ENCODE data around the gene DKK3. TPM values are rescaled to one million over a fixed set of nuclear protein-coding genes. Genes with fewer than 3 reads are reported as not detected.

Gene DKK3
- polyA plus RNA-seq, 1 donor from 2014 or later, result 43.6 TPM

DNA sequence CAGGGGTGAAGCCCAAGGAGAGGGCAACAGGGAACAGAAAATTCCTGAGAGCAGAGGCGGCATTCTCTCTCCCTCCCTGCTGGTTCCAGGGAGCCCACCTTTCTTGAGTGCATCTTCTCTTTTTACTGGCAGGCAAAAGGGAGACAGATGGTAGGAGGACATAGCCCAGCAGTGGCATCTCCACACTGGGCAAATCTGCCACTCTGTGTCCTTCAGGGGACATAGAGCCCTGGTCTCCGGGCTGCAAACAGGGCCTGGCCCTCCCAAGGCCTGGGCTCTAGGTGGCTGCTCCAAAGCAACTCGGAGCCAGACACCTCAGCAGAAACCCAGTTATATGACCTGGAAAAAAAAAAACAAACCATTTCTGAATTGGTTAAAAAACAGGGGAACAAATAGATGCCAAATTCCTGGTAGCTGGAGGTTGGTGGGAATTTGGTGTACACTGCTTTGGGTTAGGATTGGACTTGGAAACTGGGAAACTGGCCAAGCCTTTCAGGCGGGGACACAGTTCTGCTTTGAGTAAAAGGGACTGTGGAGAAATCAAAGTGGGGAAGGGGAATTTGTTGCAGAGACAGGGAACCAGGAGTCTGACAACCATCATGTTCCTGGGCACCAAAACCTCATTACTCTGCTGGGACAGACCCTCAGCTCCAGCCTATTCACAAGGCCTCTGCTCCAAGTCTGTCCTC is 23.6 kb upstream of the DKK3 start:
- Histone ChIP-seq H3K9ac (ENCODE audit: low read length) (no peak overlapping the region), H4K20me1 (ENCODE audit: insufficient read depth) (no peaks in the 10 kb centered on the region), H3K9me2 (ENCODE audit: insufficient read depth, low read length) (no peaks in the 10 kb centered on the region), H3K27me3 (ENCODE audit: insufficient read depth, low read depth, low read length) (no peaks in the 10 kb centered on the region), H3K27ac (ENCODE audit: low read length) (no peak overlapping the region), H3K36me3 (ENCODE audit: insufficient read depth, low read length) (no peaks in the 10 kb centered on the region), H3K79me2 (replicated peaks; ENCODE audit: insufficient read depth, low read length) (no peaks in the 10 kb centered on the region), H3K4me2 (ENCODE audit: low read length) (no peak overlapping the region), H3K4me3 (ENCODE audit: low read length) (no peak overlapping the region), H2AFZ (ENCODE audit: low read depth, low read length) (no peak overlapping the region), H3K9me3 (ENCODE audit: low read length) (no peaks in the 10 kb centered on the region), H3F3A (ENCODE audit: insufficient read depth, low read length, poor library complexity, severe bottlenecking) (no peaks in the 10 kb centered on the region)
- TF ChIP-seq EP300 (conservative IDR thresholded peaks at IDR 0.05; ENCODE audit: poor library complexity, severe bottlenecking) (no peak), CTCF (IDR thresholded peaks at IDR 0.05; ENCODE audit: poor library complexity, severe bottlenecking) (no peak), SMC3 (conservative IDR thresholded peaks at IDR 0.05; ENCODE audit: poor library complexity) (no peak), EZH2 (IDR thresholded peaks at IDR 0.05; ENCODE audit: borderline replicate concordance, insufficient read depth, low read length, poor library complexity, severe bottlenecking) (no peak), POLR2AphosphoS5 (IDR thresholded peaks at IDR 0.05) (no peak), TAF1 (IDR thresholded peaks at IDR 0.05; ENCODE audit: low read depth) (no peak), RAD21 (conservative IDR thresholded peaks at IDR 0.05) (no peak), MXI1 (conservative IDR thresholded peaks at IDR 0.05; ENCODE audit: poor library complexity, severe bottlenecking) (no peak)
- TF ChIP-seq, protein P1, sequence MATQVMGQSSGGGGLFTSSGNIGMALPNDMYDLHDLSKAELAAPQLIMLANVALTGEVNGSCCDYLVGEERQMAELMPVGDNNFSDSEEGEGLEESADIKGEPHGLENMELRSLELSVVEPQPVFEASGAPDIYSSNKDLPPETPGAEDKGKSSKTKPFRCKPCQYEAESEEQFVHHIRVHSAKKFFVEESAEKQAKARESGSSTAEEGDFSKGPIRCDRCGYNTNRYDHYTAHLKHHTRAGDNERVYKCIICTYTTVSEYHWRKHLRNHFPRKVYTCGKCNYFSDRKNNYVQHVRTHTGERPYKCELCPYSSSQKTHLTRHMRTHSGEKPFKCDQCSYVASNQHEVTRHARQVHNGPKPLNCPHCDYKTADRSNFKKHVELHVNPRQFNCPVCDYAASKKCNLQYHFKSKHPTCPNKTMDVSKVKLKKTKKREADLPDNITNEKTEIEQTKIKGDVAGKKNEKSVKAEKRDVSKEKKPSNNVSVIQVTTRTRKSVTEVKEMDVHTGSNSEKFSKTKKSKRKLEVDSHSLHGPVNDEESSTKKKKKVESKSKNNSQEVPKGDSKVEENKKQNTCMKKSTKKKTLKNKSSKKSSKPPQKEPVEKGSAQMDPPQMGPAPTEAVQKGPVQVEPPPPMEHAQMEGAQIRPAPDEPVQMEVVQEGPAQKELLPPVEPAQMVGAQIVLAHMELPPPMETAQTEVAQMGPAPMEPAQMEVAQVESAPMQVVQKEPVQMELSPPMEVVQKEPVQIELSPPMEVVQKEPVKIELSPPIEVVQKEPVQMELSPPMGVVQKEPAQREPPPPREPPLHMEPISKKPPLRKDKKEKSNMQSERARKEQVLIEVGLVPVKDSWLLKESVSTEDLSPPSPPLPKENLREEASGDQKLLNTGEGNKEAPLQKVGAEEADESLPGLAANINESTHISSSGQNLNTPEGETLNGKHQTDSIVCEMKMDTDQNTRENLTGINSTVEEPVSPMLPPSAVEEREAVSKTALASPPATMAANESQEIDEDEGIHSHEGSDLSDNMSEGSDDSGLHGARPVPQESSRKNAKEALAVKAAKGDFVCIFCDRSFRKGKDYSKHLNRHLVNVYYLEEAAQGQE (IDR thresholded peaks at IDR 0.05; ENCODE audit: borderline replicate concordance), result no peak

GRCh38 chr11:12029738-12030363 is 21.4 kb upstream of the DKK3 start:
- peaks cover 6% of the 10 kb centered on the region for H3K9me3 ChIP-seq (ENCODE audit: low read length)
- no peaks in the 10 kb centered on the region for H3F3A ChIP-seq (ENCODE audit: insufficient read depth, low read length, poor library complexity, severe bottlenecking)
- TF ChIP-seq EZH2 (IDR thresholded peaks at IDR 0.05; ENCODE audit: borderline replicate concordance, insufficient read depth, low read length, poor library complexity, severe bottlenecking) (no peak), TAF1 (IDR thresholded peaks at IDR 0.05; ENCODE audit: low read depth) (no peak), CTCF (IDR thresholded peaks at IDR 0.05; ENCODE audit: poor library complexity, severe bottlenecking) (no peak), POLR2AphosphoS5 (IDR thresholded peaks at IDR 0.05) (no peak), RAD21 (conservative IDR thresholded peaks at IDR 0.05) (no peak), SMC3 (conservative IDR thresholded peaks at IDR 0.05; ENCODE audit: poor library complexity) (no peak), MXI1 (conservative IDR thresholded peaks at IDR 0.05; ENCODE audit: poor library complexity, severe bottlenecking) (no peak), EP300 (conservative IDR thresholded peaks at IDR 0.05; ENCODE audit: poor library complexity, severe bottlenecking) (no peak)
- TF ChIP-seq, protein P1 (IDR thresholded peaks at IDR 0.05; ENCODE audit: borderline replicate concordance), result no peak
- H3K36me3 ChIP-seq (ENCODE audit: insufficient read depth, low read length), result no peaks in the 10 kb centered on the region
- H4K20me1 ChIP-seq (ENCODE audit: insufficient read depth), result no peaks in the 10 kb centered on the region
- H3K27me3 ChIP-seq (ENCODE audit: insufficient read depth, low read depth, low read length), result no peaks in the 10 kb centered on the region
- no peak overlapping the region for H3K4me2 ChIP-seq (ENCODE audit: low read length)
- H3K4me3 ChIP-seq (ENCODE audit: low read length), result no peak overlapping the region
- no peak overlapping the region for H2AFZ ChIP-seq (ENCODE audit: low read depth, low read length)
- H3K79me2 ChIP-seq (replicated peaks; ENCODE audit: insufficient read depth, low read length), result no peaks in the 10 kb centered on the region
- no peaks in the 10 kb centered on the region for H3K9me2 ChIP-seq (ENCODE audit: insufficient read depth, low read length)
- no peak overlapping the region for H3K27ac ChIP-seq (ENCODE audit: low read length)
- H3K9ac ChIP-seq (ENCODE audit: low read length), result no peak overlapping the region

Data from neural cell (in vitro differentiated cells).